Ishikawa (cell line): ENCODE data around the gene CAMTA1.

Source experiments
- CEBPB ChIP-seq: IDR thresholded peaks from 2 replicates; pipeline ENCODE4 v1.6.1; 2012
- CREB1 ChIP-seq: IDR thresholded peaks from 2 replicates; pipeline ENCODE4 v1.6.1; 2012; ENCODE audit warnings: low read depth
- EGR1 ChIP-seq: IDR thresholded peaks from 2 replicates; pipeline ENCODE4 v1.6.1; 2012
- EP300 ChIP-seq: IDR thresholded peaks from 2 replicates; pipeline ENCODE4 v1.6.1; 2012; ENCODE audit warnings: borderline replicate concordance
- FOXM1 ChIP-seq: IDR thresholded peaks from 2 replicates; pipeline ENCODE4 v1.6.1; 2012; ENCODE audit warnings: low read depth, borderline replicate concordance
- MAX ChIP-seq: IDR thresholded peaks from 2 replicates; pipeline ENCODE4 v1.6.1; 2012
- NFIC ChIP-seq: IDR thresholded peaks from 2 replicates; pipeline ENCODE4 v1.6.1; 2012
- RAD21 ChIP-seq: IDR thresholded peaks from 2 replicates; pipeline ENCODE4 v1.6.1; 2012; ENCODE audit warnings: low read depth
- TAF1 ChIP-seq: IDR thresholded peaks from 2 replicates; pipeline ENCODE4 v1.6.1; 2012; ENCODE audit warnings: low read depth, mild to moderate bottlenecking
- TCF12 ChIP-seq: IDR thresholded peaks from 2 replicates; pipeline ENCODE4 v1.6.1; 2012; ENCODE audit warnings: low read depth
- TEAD4 ChIP-seq: IDR thresholded peaks from 2 replicates; pipeline ENCODE4 v1.6.1; 2012
- USF1 ChIP-seq: IDR thresholded peaks from 2 replicates; pipeline ENCODE4 v1.6.1; 2012
- YY1 ChIP-seq: IDR thresholded peaks from 2 replicates; pipeline ENCODE4 v1.6.1; 2012; ENCODE audit warnings: low read depth
- ZBTB7A ChIP-seq: IDR thresholded peaks from 2 replicates; pipeline ENCODE4 v1.6.1; 2012; ENCODE audit warnings: low read depth
- TF ChIP-seq, protein P1 (sequence below): IDR thresholded peaks from 2 replicates; pipeline ENCODE4 v1.6.1; 2012; ENCODE audit warnings: low read depth, mild to moderate bottlenecking

Gene CAMTA1

GRCh38 chr1:7229186-7229585 lies 443.9 kb downstream of the CAMTA1 start:
- no peak for TF ChIP-seq YY1
- TF ChIP-seq NFIC: no peak
- no peak for TF ChIP-seq RAD21
- no peak for TF ChIP-seq EGR1

GRCh38 chr1:7229696-7230631 lies 444.7 kb downstream of the CAMTA1 start:
- TF ChIP-seq TAF1 (no peak), CEBPB (no peak), EGR1 (no peak), FOXM1 (no peak), USF1 (no peak), MAX (no peak), ZBTB7A (no peak), RAD21 (no peak), NFIC (no peak), CREB1 (no peak), TEAD4 (no peak), TCF12 (no peak), EP300 (no peak)
- TF ChIP-seq, protein P1, sequence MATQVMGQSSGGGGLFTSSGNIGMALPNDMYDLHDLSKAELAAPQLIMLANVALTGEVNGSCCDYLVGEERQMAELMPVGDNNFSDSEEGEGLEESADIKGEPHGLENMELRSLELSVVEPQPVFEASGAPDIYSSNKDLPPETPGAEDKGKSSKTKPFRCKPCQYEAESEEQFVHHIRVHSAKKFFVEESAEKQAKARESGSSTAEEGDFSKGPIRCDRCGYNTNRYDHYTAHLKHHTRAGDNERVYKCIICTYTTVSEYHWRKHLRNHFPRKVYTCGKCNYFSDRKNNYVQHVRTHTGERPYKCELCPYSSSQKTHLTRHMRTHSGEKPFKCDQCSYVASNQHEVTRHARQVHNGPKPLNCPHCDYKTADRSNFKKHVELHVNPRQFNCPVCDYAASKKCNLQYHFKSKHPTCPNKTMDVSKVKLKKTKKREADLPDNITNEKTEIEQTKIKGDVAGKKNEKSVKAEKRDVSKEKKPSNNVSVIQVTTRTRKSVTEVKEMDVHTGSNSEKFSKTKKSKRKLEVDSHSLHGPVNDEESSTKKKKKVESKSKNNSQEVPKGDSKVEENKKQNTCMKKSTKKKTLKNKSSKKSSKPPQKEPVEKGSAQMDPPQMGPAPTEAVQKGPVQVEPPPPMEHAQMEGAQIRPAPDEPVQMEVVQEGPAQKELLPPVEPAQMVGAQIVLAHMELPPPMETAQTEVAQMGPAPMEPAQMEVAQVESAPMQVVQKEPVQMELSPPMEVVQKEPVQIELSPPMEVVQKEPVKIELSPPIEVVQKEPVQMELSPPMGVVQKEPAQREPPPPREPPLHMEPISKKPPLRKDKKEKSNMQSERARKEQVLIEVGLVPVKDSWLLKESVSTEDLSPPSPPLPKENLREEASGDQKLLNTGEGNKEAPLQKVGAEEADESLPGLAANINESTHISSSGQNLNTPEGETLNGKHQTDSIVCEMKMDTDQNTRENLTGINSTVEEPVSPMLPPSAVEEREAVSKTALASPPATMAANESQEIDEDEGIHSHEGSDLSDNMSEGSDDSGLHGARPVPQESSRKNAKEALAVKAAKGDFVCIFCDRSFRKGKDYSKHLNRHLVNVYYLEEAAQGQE: no peak

GRCh38 chr1:7232441-7233236 lies 447.4 kb downstream of the CAMTA1 start:
- no peak for TF ChIP-seq FOXM1

GRCh38 chr1:7233237-7233540 lies 447.9 kb downstream of the CAMTA1 start:
- TF ChIP-seq FOXM1: no peak
- no peak for TF ChIP-seq YY1
- no peak for TF ChIP-seq ZBTB7A
- TF ChIP-seq EP300: no peak
- no peak for TF ChIP-seq EGR1
- no peak for TF ChIP-seq MAX
- TF ChIP-seq, protein P1: no peak

GRCh38 chr1:7233646-7234470 lies 448.6 kb downstream of the CAMTA1 start:
- no peak for TF ChIP-seq ZBTB7A

GRCh38 chr1:7234471-7234755 lies 449.2 kb downstream of the CAMTA1 start:
- TF ChIP-seq TEAD4 (no peak), NFIC (no peak), TAF1 (no peak), CREB1 (no peak), EP300 (no peak), YY1 (no peak), MAX (no peak), ZBTB7A (no peak), EGR1 (no peak), RAD21 (no peak), TCF12 (no peak), FOXM1 (no peak), USF1 (no peak), CEBPB (no peak)
- TF ChIP-seq, protein P1: no peak
